ENCODE data around the gene HSD11B1L. TPM values are rescaled to one million over a fixed set of nuclear protein-coding genes. Genes with fewer than 3 reads are reported as not detected.
"Not testable (repeated sequence)": the region's sequence is repeated elsewhere in the genome, so short reads cannot be mapped to it uniquely, and the experiment has no call there.

Gene HSD11B1L
- total RNA-seq, 2 experiments from 2014 or later = 1.8 to 2.2 TPM

DNA sequence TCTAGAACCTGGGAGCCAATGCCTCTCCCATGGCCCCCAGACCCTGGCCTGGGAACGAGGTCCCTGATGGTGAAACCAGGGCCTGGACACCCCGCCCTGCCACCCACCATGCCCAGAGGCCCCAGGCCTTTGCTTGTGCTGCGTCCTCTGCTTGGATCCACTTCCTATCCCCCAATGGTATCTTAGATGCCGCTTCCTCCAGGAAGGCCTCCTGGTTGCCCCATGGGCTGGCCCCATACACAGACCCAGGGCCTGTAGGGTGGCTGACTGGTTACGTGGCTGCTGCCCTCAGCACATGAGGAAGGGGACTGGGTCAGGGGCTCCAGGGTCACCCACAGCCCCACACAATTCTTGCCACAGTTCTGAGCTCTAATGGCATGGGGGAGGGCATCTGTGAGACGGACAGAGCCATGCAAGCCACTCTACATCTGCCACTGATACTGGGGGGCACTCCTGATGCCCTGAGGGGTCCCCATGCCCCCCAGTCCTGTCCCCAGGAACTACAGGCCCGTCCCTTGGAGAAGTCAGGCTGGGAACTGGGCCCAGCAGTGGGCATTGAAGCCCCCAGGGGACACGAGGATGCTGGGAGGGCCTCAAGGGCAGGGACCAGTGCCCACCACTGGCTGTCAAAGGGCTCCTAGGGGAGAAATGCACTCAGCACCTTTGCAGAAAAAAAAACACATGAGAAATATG, 14.3 kb downstream of the HSD11B1L start:
- CTCF ChIA-PET = interaction anchor here (1.2 to 1.7 kb wide), 2 partner anchors 20 to 23 kb away, joined by 5 to 8 read pairs; no protein-coding TSS in a partner anchor

GRCh38 chr19:5695649-5696195, 14.9 kb downstream of the HSD11B1L start:
- ChIA-PET POLR2A (no interaction called here), CTCF (interaction anchor here (1.2 kb wide), 1 partner anchor 19 kb away, joined by 8 read pairs; no protein-coding TSS in a partner anchor)

More for the DNA sequence above, 14.3 kb downstream of the HSD11B1L start:
- POLR2A ChIA-PET = interaction anchor here (0.6 kb wide), 1 partner anchor 14 kb away, joined by 10 read pairs; no protein-coding TSS in a partner anchor

GRCh38 chr19:5696196-5697021, 15.6 kb downstream of the HSD11B1L start:
- CTCF ChIA-PET = no interaction called here
- POLR2A ChIA-PET = no interaction called here

DNA sequence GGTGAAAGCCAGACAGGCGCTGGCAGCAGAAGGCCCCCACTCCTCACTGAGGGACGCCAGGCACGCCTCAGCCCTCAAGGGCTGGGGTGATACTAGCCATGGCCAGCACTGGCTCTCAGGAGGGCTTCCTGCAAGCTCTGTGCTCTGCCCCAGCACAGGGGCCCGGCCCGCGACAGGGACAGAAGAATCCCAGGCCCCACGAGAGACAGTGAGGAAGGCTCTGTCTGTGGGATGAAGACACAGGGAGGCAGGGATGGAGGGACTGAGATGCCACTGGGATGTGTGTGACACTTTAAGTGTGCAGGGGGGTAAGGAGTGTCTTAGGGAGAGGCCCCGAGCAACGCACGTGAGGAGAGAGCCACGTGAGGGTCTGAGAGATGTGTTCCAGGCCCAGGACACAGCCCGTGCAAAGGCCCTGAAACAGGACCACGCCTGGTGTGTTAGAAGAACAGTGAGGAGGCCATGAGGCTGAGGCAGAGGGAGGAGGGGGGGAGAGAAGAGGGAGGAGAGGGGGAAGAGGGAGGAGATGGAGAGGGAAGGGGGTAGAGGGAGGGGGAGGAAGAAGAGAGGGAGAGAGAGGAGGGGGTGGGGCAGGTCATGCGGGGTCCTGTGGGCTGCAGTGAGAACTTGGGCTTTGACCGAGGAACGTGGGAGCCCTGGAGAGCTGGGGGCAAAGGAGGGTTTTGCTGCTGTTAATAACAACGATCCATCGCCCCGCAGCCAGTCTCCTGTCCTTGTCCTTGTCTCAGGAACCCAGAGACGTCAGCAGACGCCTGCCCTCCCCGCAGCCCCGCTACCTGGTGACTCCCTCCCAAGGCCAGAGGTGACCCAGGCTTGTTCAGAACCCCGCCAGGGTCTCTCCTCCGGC, 16.4 kb downstream of the HSD11B1L start:
- CTCF ChIA-PET = no interaction called here
- POLR2A ChIA-PET = no interaction called here

DNA sequence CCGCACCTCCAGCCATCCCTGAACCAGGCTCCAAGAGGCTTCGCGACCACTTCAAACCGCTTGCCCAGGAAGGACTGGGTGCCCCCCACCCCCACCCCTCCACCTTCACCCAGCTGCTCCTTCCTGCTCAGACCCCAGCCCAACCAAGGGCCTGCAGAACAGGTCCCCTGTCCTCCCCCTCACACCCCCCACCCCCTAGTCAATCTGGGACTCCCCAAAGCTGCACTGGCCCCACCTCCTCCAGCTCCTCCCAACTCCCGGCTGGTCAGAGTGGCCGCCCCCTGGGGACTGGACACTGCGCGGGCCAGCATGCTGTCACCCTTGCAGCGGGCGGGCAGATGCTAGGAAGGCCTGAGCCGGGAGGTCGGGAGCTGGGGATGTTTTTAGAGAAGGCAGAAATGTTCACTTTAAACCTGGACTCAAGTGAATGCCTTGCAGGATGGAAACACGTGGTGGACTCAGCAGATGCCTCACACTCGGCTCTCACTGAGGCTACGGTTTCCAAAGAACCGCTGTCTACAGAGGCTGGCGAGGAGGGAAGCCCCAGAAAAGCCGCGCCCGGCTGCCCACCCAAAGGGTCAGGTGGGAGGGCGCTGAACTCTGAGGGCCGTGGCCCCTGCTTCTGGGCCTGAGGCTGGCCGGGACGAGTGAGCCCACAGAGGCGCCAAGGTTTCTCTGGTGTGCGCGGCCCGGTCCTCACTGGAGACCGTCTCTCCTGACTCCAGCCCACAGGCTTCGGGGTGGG, 17.2 kb downstream of the HSD11B1L start:
- CTCF ChIA-PET = interaction anchor here (1.1 kb wide), 1 partner anchor 10 kb away, joined by 3 read pairs; no protein-coding TSS in a partner anchor
- POLR2A ChIA-PET = interaction anchor here (1.4 kb wide), 1 partner anchor 21 kb away, joined by 4 read pairs; no protein-coding TSS in a partner anchor

DNA sequence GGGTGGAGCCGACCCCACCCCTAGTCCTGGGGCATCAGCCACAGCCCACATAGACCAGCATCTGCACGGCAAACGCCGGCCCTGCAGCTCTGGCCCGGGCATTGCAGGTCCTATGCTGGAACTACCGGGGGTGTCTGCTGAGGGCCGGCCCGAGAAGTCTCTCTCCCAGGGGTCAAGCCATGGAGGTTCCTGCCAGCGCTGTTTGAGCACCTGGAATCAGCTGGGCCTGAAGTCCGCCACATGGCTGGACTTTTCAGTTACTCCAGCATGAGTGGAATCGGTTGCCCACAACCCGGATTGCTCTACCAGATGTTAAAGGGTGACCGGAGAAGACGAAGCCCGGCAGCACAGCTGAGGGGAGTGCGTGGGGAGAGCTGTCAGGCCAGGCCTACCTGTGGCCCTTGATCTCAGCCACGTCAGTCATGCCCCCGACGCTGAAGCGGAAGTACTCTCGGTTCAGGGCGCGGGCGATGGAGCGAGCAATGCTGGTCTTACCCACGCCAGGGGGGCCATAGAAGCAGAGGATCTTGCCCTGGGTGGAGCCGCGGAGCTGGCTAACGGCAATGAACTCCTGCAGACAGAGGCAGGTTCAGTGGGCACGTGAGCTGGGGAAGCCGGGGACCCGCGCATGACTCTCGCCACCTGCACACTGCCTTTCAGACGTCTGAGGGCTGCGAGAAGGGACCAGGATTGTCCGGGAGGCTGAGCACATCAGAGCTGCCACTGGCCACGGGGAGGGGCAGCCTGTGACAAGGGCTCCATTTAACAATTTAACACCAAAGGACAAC, 18.0 kb downstream of the HSD11B1L start:
- CTCF ChIA-PET = interaction anchor here (1.0 to 1.1 kb wide), 2 partner anchors 9 to 11 kb away, joined by 3 read pairs; partner anchors contain the start of gene RPL36
- POLR2A ChIA-PET = interaction anchor here (1.4 to 2.1 kb wide), 2 partner anchors 8 to 20 kb away, joined by 4 to 7 read pairs; no protein-coding TSS in a partner anchor

- ChIA-PET POLR2A (interaction anchor here (0.7 to 2.1 kb wide), 2 partner anchors 9 to 38 kb away, joined by 4 to 7 read pairs; no protein-coding TSS in a partner anchor), CTCF (no interaction called here)
Measured at GRCh38 chr19:5700455-5701092, 19.7 kb downstream of the HSD11B1L start.

- CTCF ChIA-PET, POLR2A ChIA-PET: not testable (repeated sequence)
Measured at GRCh38 chr19:5702053-5702410, 21.2 kb downstream of the HSD11B1L start.

DNA sequence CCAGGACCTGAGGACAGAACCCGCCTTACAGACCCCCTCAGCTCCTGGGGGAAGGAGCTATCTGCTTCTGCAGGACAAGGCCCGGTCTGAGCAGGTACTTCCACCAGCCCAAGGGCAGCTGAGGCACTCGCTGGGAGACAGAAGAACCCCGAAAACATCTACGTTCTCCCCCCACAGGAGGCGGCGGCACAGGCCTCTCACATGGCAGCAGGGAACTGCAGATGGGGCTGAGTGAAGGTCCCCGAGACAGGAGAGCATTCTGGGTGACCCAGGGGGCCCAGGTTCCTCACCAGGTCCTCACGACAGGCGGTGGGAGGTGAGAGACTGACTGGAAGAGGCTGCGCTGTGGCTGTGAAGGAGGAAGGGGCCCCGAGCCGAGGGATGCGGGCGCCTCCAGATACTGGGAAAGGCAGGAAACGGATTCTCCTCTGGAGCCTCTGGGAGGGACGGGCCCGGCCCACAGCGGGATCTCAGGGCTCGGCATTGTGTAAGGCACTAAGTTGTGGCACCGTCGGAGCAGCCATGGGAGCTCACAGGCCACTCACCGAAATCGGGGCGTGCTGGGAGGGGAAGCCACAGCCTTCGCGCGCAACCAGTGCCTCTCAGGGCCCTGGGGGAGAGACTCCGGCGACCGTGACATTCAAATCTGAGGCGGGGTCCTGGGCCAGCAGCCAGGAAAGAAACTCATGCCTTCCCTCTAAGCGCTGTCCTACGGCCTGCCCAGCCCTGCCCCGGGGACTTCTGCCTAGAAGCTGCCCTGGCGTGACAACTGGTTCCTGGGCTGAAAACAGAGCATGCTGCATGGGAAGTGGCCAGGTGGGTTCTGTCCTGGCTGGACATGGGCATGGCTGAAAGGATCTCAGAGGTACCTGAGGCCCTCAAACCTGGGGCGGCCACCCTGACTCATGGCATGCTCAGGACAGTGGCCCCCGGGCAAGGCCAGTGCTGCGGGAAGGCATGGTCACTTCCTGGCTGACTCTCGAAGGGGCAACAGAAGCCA, 23.3 kb downstream of the HSD11B1L start:
- ChIA-PET POLR2A (interaction anchor here (0.6 kb wide), 1 partner anchor 13 kb away, joined by 4 read pairs; no protein-coding TSS in a partner anchor), CTCF (no interaction called here)

- ChIA-PET POLR2A (no interaction called here), CTCF (interaction anchor here (0.7 kb wide), 1 partner anchor 13 kb away, joined by 4 read pairs; no protein-coding TSS in a partner anchor)
Measured at GRCh38 chr19:5705552-5705951, 24.7 kb downstream of the HSD11B1L start.

- ChIA-PET CTCF (interaction anchor here (0.5 to 2.7 kb wide), 4 partner anchors 11 to 34 kb away, joined by 3 to 8 read pairs (median 6); partner anchors contain the start of gene RPL36), POLR2A (interaction anchor here (0.7 to 1.1 kb wide), 3 partner anchors 10 to 12 kb away, joined by 3 to 4 read pairs (median 3); no protein-coding TSS in a partner anchor)
Measured at GRCh38 chr19:5706876-5707573, 26.2 kb downstream of the HSD11B1L start.

DNA sequence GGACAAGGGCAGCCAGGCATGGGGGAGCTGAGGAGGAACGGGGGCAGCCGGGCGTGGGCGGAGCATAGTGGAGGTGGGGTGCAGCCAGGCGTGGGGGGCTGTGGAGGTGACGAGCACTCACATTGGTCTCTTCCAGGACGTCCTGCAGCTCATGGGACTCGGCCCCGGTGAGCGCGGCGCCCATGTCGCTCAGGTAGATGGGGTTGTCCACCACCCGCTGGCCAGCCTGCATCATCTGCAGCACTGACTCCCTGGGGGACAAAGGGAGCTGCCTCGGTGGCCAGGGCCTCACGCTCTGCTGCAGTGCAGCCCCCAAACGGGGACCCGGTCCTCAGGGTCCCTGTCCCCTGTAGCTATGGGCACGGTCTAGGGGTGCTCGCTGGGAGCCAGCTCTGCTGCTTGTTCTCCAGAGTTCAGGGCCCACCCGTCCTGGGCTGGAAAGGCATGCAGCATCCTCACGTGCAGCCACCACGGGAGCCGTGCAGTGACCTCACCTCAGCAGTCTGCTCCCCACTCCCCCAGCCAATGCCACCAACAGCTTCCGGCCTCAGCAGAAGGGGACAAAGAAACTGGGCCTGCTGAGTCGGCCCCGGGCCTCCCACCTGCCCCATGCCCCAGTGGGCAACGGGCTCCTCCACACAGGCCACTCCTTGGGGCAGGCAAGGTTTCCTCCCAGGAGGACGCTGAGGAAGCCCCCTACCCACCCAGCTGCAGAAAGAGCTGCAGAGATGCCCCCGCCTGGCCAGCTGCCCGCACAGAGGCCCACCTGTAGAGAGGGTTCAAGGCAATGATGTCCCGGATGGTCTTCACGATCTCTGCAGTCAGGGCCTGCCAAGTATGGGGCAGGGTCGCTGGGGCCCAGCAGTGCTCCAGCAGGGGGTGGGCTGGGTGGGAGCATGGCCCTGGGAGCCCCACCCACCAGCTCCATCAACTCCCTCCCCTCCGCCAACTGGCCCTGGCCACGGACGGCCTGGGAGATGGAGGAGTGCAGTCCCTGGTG, 27.0 kb downstream of the HSD11B1L start:
- ChIA-PET CTCF (interaction anchor here (0.8 to 2.7 kb wide), 4 partner anchors 10 to 26 kb away, joined by 3 to 8 read pairs (median 6); partner anchors contain the start of gene RPL36), POLR2A (interaction anchor here (0.7 to 1.1 kb wide), 3 partner anchors 10 to 17 kb away, joined by 3 to 5 read pairs (median 3); no protein-coding TSS in a partner anchor)

DNA sequence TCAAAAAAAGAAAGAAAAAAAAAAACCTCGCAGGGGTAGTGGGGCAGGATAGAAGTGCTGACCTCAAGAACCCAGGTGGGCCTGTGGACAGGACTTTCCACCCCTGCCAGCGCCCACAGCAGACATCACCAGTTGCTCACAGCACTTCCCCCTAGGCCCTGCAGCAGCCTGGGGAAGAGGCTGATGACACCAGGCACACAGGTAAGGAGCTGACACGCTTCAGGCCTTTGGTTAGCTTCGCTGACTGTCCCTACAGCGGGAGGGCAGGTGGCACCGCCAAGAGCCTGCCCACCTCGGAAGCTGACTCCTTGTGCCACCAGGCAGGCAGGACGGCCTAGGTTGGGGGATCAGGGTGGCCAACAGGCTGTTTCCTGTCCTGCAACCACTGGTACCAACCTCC, 30.2 kb downstream of the HSD11B1L start:
- CTCF ChIA-PET = no interaction called here
- POLR2A ChIA-PET = interaction anchor here (0.5 kb wide), 1 partner anchor 113 kb away, joined by 10 read pairs; no protein-coding TSS in a partner anchor

GRCh38 chr19:5711713-5712161, 30.9 kb downstream of the HSD11B1L start:
- CTCF ChIA-PET = no interaction called here
- POLR2A ChIA-PET = interaction anchor here (0.5 to 1.2 kb wide), 2 partner anchors 21 to 114 kb away, joined by 3 to 10 read pairs; no protein-coding TSS in a partner anchor

Data from activated CD8-positive, alpha-beta memory T cell treated with anti-CD3 and anti-CD28 coated beads for 36 hours (primary cell).